ENCODE results near the gene ADAM29. TPM values are rescaled to one million over a fixed set of nuclear protein-coding genes. Genes with fewer than 3 reads are reported as not detected.
"Not testable (repeated sequence)": the region's sequence is repeated elsewhere in the genome, so short reads cannot be mapped to it uniquely, and the experiment has no call there.

Gene ADAM29
- total RNA-seq, 3 donors from 2014 or later = 0.29 to 2.3 TPM; not detected in 1

- intact Hi-C loops (cut with DNase I; ENCODE audit: low total_unique reads) = no loop called here
- TF ChIP-seq, protein P1, sequence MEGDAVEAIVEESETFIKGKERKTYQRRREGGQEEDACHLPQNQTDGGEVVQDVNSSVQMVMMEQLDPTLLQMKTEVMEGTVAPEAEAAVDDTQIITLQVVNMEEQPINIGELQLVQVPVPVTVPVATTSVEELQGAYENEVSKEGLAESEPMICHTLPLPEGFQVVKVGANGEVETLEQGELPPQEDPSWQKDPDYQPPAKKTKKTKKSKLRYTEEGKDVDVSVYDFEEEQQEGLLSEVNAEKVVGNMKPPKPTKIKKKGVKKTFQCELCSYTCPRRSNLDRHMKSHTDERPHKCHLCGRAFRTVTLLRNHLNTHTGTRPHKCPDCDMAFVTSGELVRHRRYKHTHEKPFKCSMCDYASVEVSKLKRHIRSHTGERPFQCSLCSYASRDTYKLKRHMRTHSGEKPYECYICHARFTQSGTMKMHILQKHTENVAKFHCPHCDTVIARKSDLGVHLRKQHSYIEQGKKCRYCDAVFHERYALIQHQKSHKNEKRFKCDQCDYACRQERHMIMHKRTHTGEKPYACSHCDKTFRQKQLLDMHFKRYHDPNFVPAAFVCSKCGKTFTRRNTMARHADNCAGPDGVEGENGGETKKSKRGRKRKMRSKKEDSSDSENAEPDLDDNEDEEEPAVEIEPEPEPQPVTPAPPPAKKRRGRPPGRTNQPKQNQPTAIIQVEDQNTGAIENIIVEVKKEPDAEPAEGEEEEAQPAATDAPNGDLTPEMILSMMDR (IDR thresholded peaks at IDR 0.05) = no peak
- TF ChIP-seq POLR2A (IDR thresholded peaks at IDR 0.05) = no peak
- TF ChIP-seq POLR2AphosphoS5 (IDR thresholded peaks at IDR 0.05) = no peak
Observed at GRCh38 chr4:174999407-174999806, 81.2 kb downstream of the ADAM29 start.

DNA sequence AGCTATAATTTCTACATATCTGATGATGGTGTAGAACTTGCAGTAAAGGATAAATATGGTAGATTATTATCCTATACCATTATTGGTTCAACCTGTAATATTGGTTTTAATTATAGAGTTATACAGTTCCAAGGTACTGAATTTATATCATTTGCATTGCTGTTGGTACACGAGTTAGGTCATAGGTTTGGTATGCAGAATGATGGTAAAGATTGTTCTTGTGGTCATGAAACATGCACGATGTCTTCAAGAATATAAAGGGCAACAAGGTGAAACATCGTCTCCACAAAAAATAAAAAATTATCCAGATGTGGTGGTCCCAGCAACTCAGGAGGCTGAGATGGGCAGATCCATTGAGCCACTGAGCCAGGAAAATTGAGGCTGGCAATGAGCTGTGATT is 99.6 kb downstream of the ADAM29 start:
- Histone ChIP-seq H3K4me1 (no peaks in the 10 kb centered on the region), H3K27ac (no peak overlapping the region), H3K9me3 (no peaks in the 10 kb centered on the region), H3K36me3 (no peaks in the 10 kb centered on the region), H3K27me3 (no peaks in the 10 kb centered on the region), H3K4me3 (no peak overlapping the region)
- no peak for DNase-seq (ENCODE audit: low spot score in 2 of 2)
- no peak for TF ChIP-seq POLR2AphosphoS5 (IDR thresholded peaks at IDR 0.05)
- no peak for TF ChIP-seq POLR2A (IDR thresholded peaks at IDR 0.05)
- TF ChIP-seq, protein P1 (IDR thresholded peaks at IDR 0.05) = no peak
- intact Hi-C loops (cut with DNase I; ENCODE audit: low total_unique reads) = no loop called here

More at GRCh38 chr4:174999407-174999806, 81.2 kb downstream of the ADAM29 start:
- Histone ChIP-seq H3K27ac (no peak overlapping the region), H3K27me3 (no peaks in the 10 kb centered on the region), H3K9me3 (peaks cover 0 to 6% of the 10 kb centered on the region in 2 donors), H3K4me3 (no peak overlapping the region), H3K4me1 (no peaks in the 10 kb centered on the region), H3K36me3 (no peaks in the 10 kb centered on the region)
- no peak for DNase-seq (ENCODE audit: low spot score in 2 of 2)

DNA sequence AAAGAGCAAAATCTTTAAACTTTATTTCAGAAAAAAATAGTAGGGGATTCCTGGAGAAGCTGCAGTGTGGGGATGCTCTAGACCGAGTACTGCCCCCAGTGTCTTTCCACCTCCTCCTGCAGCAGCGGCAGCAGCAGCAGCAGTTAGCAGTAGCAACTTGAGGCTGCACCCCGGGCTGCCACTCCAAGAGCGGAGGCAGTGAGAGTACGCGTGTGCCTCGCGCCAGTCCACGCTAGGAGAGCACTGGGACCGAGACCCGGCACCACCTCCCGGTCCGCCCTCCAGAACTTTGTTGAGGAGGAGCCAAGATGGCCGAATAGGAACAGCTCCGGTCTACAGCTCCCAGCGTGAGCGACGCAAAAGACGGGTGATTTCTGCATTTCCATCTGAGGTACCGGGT is 101.3 kb downstream of the ADAM29 start:
- H3K4me1 ChIP-seq; intact Hi-C loops (cut with DNase I; ENCODE audit: low total_unique reads): not testable (repeated sequence)

More for the DNA sequence above, 101.3 kb downstream of the ADAM29 start:
- H3K27ac ChIP-seq; H3K9me3 ChIP-seq; H3K27me3 ChIP-seq; H3K36me3 ChIP-seq; H3K4me3 ChIP-seq; DNase-seq (ENCODE audit: low spot score in 2 of 2): not testable (repeated sequence)

Other genes starting within 250 kb of the ADAM29 start
- 10 to 100 TPM in 1 of 3 donors, 1 to 10 TPM in 1, under 1 TPM in 1; 0.16 to 54.7 (median 9.1) TPM for gene GLRA3, start 89.1 kb upstream of the ADAM29 start, total RNA-seq